ENCODE results near the gene LASP1NB.

The LASP1NB gene

GRCh38 chr17:38918129-38918913, 7.1 kb upstream of the LASP1NB start:
- intact Hi-C loops (cut with micrococcal nuclease) = no loop called here
- Histone ChIP-seq H3K36me3 (ENCODE audit: control insufficient read depth in 2 of 3, insufficient read depth in 3 of 3, low read length in 3 of 3) (peaks cover 17 to 72% (median 22%) of the 10 kb centered on the region in 3 experiments), H3K27me3 (ENCODE audit: control insufficient read depth in 2 of 2, insufficient read depth in 2 of 2, low read length in 2 of 2) (no peaks in the 10 kb centered on the region), H3K9me3 (ENCODE audit: control insufficient read depth in 2 of 3, low read length in 3 of 3) (no peaks in the 10 kb centered on the region), H3K4me3 (ENCODE audit: low read length) (no peak overlapping the region), H3K4me1 (ENCODE audit: control insufficient read depth in 2 of 2, insufficient read depth in 2 of 2, low read length in 2 of 2) (no peaks in the 10 kb centered on the region), H3K27ac (ENCODE audit: low read depth, low read length) (no peak overlapping the region)
- POLR2A ChIA-PET = interaction anchor here (0.6 to 0.8 kb wide), 2 partner anchors 28 to 91 kb away, joined by 3 to 5 read pairs; no protein-coding TSS in a partner anchor
- Mint-ChIP-seq H3K4me3 (no peak overlapping the region), H3K36me3 (peaks cover 8 to 47% (median 16%) of the 10 kb centered on the region in 5 donors), H3K27me3 (no peaks in the 10 kb centered on the region), H3K9me3 (no peaks in the 10 kb centered on the region), H3K27ac (peak overlapping the region in 2 of 9 donors; percentile 41 to 63), H3K4me1 (peaks cover 8 to 21% (median 13%) of the 10 kb centered on the region in 7 donors)
- ATAC-seq = no peak
- peak in 1 of 9 donors; percentile 18 for DNase-seq
- CTCF ChIA-PET = no interaction called here

- DNase-seq (no peak), ATAC-seq (no peak)
- H3K27me3 ChIP-seq (ENCODE audit: control insufficient read depth in 2 of 2, insufficient read depth in 2 of 2, low read length in 2 of 2) = no peaks in the 10 kb centered on the region
- Mint-ChIP-seq H3K27ac (peak overlapping the region in 1 of 9 donors; percentile 12), H3K36me3 (peaks cover 8 to 46% (median 16%) of the 10 kb centered on the region in 5 donors), H3K4me1 (peaks cover 10 to 23% (median 14%) of the 10 kb centered on the region in 7 donors), H3K9me3 (no peaks in the 10 kb centered on the region), H3K27me3 (no peaks in the 10 kb centered on the region), H3K4me3 (no peak overlapping the region)
- H3K27ac ChIP-seq (ENCODE audit: low read depth, low read length) = no peak overlapping the region
- ChIA-PET CTCF (no interaction called here), POLR2A (no interaction called here)
- H3K9me3 ChIP-seq (ENCODE audit: control insufficient read depth in 2 of 3, low read length in 3 of 3) = no peaks in the 10 kb centered on the region
- H3K4me1 ChIP-seq (ENCODE audit: control insufficient read depth in 2 of 2, insufficient read depth in 2 of 2, low read length in 2 of 2) = no peaks in the 10 kb centered on the region
- H3K4me3 ChIP-seq (ENCODE audit: low read length) = no peak overlapping the region
- intact Hi-C loops (cut with micrococcal nuclease) = no loop called here
- H3K36me3 ChIP-seq (ENCODE audit: control insufficient read depth in 2 of 3, insufficient read depth in 3 of 3, low read length in 3 of 3) = peaks cover 17 to 66% (median 20%) of the 10 kb centered on the region in 3 experiments
Measured at GRCh38 chr17:38918916-38919315, 6.5 kb upstream of the LASP1NB start.

GRCh38 chr17:38919316-38920078, 5.9 kb upstream of the LASP1NB start:
- ATAC-seq (no peak), DNase-seq (peak in 1 of 9 donors; percentile 16)
- POLR2A ChIA-PET = interaction anchor here (0.6 to 1.0 kb wide), 2 partner anchors 9 to 49 kb away, joined by 3 to 4 read pairs; no protein-coding TSS in a partner anchor
- Mint-ChIP-seq H3K9me3 (no peaks in the 10 kb centered on the region), H3K27me3 (no peaks in the 10 kb centered on the region), H3K36me3 (peaks cover 3 to 40% (median 12%) of the 10 kb centered on the region in 5 donors), H3K27ac (peak overlapping the region in 6 of 9 donors; percentile 32 to 81 (median 58)), H3K4me1 (peaks cover 11 to 24% (median 13%) of the 10 kb centered on the region in 7 donors), H3K4me3 (no peak overlapping the region)
- Histone ChIP-seq H3K4me3 (ENCODE audit: low read length) (no peak overlapping the region), H3K27me3 (ENCODE audit: control insufficient read depth in 2 of 2, insufficient read depth in 2 of 2, low read length in 2 of 2) (no peaks in the 10 kb centered on the region), H3K9me3 (ENCODE audit: control insufficient read depth in 2 of 3, low read length in 3 of 3) (no peaks in the 10 kb centered on the region), H3K36me3 (ENCODE audit: control insufficient read depth in 2 of 3, insufficient read depth in 3 of 3, low read length in 3 of 3) (peaks cover 14 to 60% (median 17%) of the 10 kb centered on the region in 3 experiments), H3K4me1 (ENCODE audit: control insufficient read depth in 2 of 2, insufficient read depth in 2 of 2, low read length in 2 of 2) (no peaks in the 10 kb centered on the region), H3K27ac (ENCODE audit: low read depth, low read length) (no peak overlapping the region)
- intact Hi-C loops (cut with micrococcal nuclease) = loop anchor here in 1 of 2 donors (5.0 kb wide), 1 partner anchor 233 kb away; the partner anchor contains the start of gene PLXDC1
- CTCF ChIA-PET = no interaction called here

- no peak for ATAC-seq
- Histone ChIP-seq H3K4me1 (ENCODE audit: control insufficient read depth in 2 of 2, insufficient read depth in 2 of 2, low read length in 2 of 2) (peaks cover 7 to 9% of the 10 kb centered on the region in 2 donors), H3K27me3 (ENCODE audit: control insufficient read depth in 2 of 2, insufficient read depth in 2 of 2, low read length in 2 of 2) (no peaks in the 10 kb centered on the region), H3K27ac (ENCODE audit: low read depth, low read length) (peak overlapping the region; percentile 11), H3K4me3 (ENCODE audit: low read length) (no peak overlapping the region), H3K36me3 (ENCODE audit: control insufficient read depth in 2 of 3, insufficient read depth in 3 of 3, low read length in 3 of 3) (peaks cover 4 to 49% (median 12%) of the 10 kb centered on the region in 3 experiments), H3K9me3 (ENCODE audit: control insufficient read depth in 2 of 3, low read length in 3 of 3) (no peaks in the 10 kb centered on the region)
- peaks cover 19 to 34% (median 23%) of the 10 kb centered on the region in 7 donors for H3K4me1 Mint-ChIP-seq
- peaks cover 3 to 36% (median 11%) of the 10 kb centered on the region in 5 donors for H3K36me3 Mint-ChIP-seq
- no peak overlapping the region for H3K4me3 Mint-ChIP-seq
- no peak for DNase-seq
- intact Hi-C loops (cut with micrococcal nuclease) = loop anchor here in 1 of 2 donors (5.0 kb wide), 1 partner anchor 232 kb away; the partner anchor contains the start of gene PLXDC1
- no peaks in the 10 kb centered on the region for H3K27me3 Mint-ChIP-seq
- peaks cover 0 to 2% (median 0%) of the 10 kb centered on the region in 11 donors for H3K9me3 Mint-ChIP-seq
- H3K27ac Mint-ChIP-seq = peak overlapping the region in 8 of 9 donors; percentile 13 to 81 (median 64)
- CTCF ChIA-PET = interaction anchor here (1.5 kb wide), 1 partner anchor 52 kb away, joined by 3 read pairs; no protein-coding TSS in a partner anchor
- POLR2A ChIA-PET = interaction anchor here (1.0 to 1.2 kb wide), 3 partner anchors 50 to 96 kb away, joined by 3 to 4 read pairs (median 3); partner anchors contain the start of gene CWC25
Measured at GRCh38 chr17:38920374-38921291, 4.8 kb upstream of the LASP1NB start.

GRCh38 chr17:38921756-38922411, 3.5 kb upstream of the LASP1NB start:
- Histone ChIP-seq H3K27ac (ENCODE audit: low read depth, low read length) (no peak overlapping the region), H3K36me3 (ENCODE audit: control insufficient read depth in 2 of 3, insufficient read depth in 3 of 3, low read length in 3 of 3) (peaks cover 0 to 37% (median 8%) of the 10 kb centered on the region in 3 experiments), H3K4me3 (ENCODE audit: low read length) (no peak overlapping the region), H3K27me3 (ENCODE audit: control insufficient read depth in 2 of 2, insufficient read depth in 2 of 2, low read length in 2 of 2) (no peaks in the 10 kb centered on the region), H3K4me1 (ENCODE audit: control insufficient read depth in 2 of 2, insufficient read depth in 2 of 2, low read length in 2 of 2) (peaks cover 12 to 13% of the 10 kb centered on the region in 2 donors), H3K9me3 (ENCODE audit: control insufficient read depth in 2 of 3, low read length in 3 of 3) (no peaks in the 10 kb centered on the region)
- ATAC-seq = peak; percentile 17
- Mint-ChIP-seq H3K27ac (peak overlapping the region; percentile 16 to 93 (median 73)), H3K36me3 (peaks cover 3 to 27% (median 6%) of the 10 kb centered on the region in 5 donors), H3K4me1 (peaks cover 28 to 44% (median 33%) of the 10 kb centered on the region in 7 donors), H3K27me3 (no peaks in the 10 kb centered on the region), H3K9me3 (peaks cover 0 to 2% (median 0%) of the 10 kb centered on the region in 11 donors), H3K4me3 (no peak overlapping the region)
- intact Hi-C loops (cut with micrococcal nuclease) = loop anchor here in 1 of 2 donors (5.0 kb wide), 1 partner anchor 230 kb away; the partner anchor contains the start of gene PLXDC1
- POLR2A ChIA-PET = interaction anchor here (1.0 to 1.2 kb wide), 3 partner anchors 51 to 97 kb away, joined by 3 to 4 read pairs (median 3); partner anchors contain the start of gene CWC25
- CTCF ChIA-PET = interaction anchor here (0.7 to 1.5 kb wide), 4 partner anchors 37 to 323 kb away, joined by 3 read pairs; partner anchors contain the start of gene RPL23
- peak in 1 of 9 donors; percentile 18 for DNase-seq
